ENCODE results near the gene CELSR2.

GRCh38 chr1:109263234-109263596 lies 13.9 kb downstream of the CELSR2 start:
- TF ChIP-seq, protein P1, sequence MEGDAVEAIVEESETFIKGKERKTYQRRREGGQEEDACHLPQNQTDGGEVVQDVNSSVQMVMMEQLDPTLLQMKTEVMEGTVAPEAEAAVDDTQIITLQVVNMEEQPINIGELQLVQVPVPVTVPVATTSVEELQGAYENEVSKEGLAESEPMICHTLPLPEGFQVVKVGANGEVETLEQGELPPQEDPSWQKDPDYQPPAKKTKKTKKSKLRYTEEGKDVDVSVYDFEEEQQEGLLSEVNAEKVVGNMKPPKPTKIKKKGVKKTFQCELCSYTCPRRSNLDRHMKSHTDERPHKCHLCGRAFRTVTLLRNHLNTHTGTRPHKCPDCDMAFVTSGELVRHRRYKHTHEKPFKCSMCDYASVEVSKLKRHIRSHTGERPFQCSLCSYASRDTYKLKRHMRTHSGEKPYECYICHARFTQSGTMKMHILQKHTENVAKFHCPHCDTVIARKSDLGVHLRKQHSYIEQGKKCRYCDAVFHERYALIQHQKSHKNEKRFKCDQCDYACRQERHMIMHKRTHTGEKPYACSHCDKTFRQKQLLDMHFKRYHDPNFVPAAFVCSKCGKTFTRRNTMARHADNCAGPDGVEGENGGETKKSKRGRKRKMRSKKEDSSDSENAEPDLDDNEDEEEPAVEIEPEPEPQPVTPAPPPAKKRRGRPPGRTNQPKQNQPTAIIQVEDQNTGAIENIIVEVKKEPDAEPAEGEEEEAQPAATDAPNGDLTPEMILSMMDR (IDR thresholded peaks at IDR 0.05 in 8 of 11, conservative IDR thresholded peaks at IDR 0.05 in 3 of 11), result no peak
- TF ChIP-seq POLR2A (IDR thresholded peaks at IDR 0.05) (no peak), POLR2AphosphoS5 (IDR thresholded peaks at IDR 0.05) (no peak)

Measured in spleen (tissue), 7 donors.